Measurements from ENCODE around the gene DNAJC5.

DNA sequence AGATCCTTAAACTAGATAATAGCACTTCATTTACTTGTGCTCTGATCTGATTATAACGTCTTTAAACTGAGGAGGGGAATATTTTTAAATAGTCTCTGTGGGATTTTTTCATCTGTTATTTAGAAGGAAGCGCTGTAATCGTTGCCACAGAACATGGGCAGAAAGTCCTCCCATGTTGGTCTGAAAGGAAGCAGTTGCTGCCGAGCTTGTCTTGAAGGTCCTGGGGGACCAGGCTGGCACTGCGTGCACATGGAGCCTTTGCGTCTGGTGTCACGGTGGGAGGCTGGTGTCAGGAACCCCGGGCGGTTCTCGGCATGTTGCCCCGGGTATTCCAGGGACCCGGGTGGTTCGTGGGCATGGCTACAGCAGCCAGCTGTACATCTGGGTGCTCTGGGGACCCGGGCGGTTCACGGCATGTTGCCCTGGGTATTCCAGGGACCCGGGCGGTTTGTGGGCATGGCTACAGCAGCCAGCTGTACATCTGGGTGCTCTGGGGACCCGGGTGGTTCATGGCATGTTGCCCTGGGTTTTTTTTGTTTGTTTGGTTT, 18.4 kb upstream of the DNAJC5 start:
- TF ChIP-seq, protein P1, sequence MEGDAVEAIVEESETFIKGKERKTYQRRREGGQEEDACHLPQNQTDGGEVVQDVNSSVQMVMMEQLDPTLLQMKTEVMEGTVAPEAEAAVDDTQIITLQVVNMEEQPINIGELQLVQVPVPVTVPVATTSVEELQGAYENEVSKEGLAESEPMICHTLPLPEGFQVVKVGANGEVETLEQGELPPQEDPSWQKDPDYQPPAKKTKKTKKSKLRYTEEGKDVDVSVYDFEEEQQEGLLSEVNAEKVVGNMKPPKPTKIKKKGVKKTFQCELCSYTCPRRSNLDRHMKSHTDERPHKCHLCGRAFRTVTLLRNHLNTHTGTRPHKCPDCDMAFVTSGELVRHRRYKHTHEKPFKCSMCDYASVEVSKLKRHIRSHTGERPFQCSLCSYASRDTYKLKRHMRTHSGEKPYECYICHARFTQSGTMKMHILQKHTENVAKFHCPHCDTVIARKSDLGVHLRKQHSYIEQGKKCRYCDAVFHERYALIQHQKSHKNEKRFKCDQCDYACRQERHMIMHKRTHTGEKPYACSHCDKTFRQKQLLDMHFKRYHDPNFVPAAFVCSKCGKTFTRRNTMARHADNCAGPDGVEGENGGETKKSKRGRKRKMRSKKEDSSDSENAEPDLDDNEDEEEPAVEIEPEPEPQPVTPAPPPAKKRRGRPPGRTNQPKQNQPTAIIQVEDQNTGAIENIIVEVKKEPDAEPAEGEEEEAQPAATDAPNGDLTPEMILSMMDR (conservative IDR thresholded peaks at IDR 0.05; ENCODE audit: low read length): no peak
- TF ChIP-seq EZH2phosphoT487 (IDR thresholded peaks at IDR 0.05; ENCODE audit: borderline replicate concordance, low read depth, low read length): no peak

Measured in OCI-LY7 (cell line).